ENCODE data around the gene FAM50A.
"Not testable (repeated sequence)": the region's sequence is repeated elsewhere in the genome, so short reads cannot be mapped to it uniquely, and the experiment has no call there.

Gene FAM50A

GRCh38 chrX:154443992-154444754 is at the start of gene FAM50A:
Gene FAM50A, plus strand, starts transcription at chrX:154444141. Its CDS starts 95 bp downstream, at chrX:154444236.
- peak; percentile 52 for DNase-seq (ENCODE audit: low read depth)
- TF ChIP-seq CTCF (conservative IDR thresholded peaks at IDR 0.05; ENCODE audit: low read depth, low read length) = no peak
- H3K4me3 ChIP-seq (ENCODE audit: low read depth, low read length) = peak within 1 kb of the TSS; percentile 64

GRCh38 chrX:154396363-154396762 is 47.6 kb upstream of the FAM50A start:
- not testable (repeated sequence) for H3K4me3 ChIP-seq (ENCODE audit: low read depth, low read length); DNase-seq (ENCODE audit: low read depth)

GRCh38 chrX:154396973-154397887 is 46.7 kb upstream of the FAM50A start:
- peak overlapping the region; percentile 79 for H3K4me3 ChIP-seq (ENCODE audit: low read depth, low read length)
- DNase-seq (ENCODE audit: low read depth) = peak; percentile 53
- no peak for TF ChIP-seq CTCF (conservative IDR thresholded peaks at IDR 0.05; ENCODE audit: low read depth, low read length)

- TF ChIP-seq CTCF (conservative IDR thresholded peaks at IDR 0.05; ENCODE audit: low read depth, low read length) = no peak
- peak; percentile 98 for DNase-seq (ENCODE audit: low read depth)
- H3K4me3 ChIP-seq (ENCODE audit: low read depth, low read length) = peak within 1 kb of the TSS; percentile 79
Observed at GRCh38 chrX:154397888-154398667, 45.9 kb upstream of the FAM50A start, which contains the start of gene RPL10. Gene RPL10, plus strand, starts transcription at chrX:154398377. Its CDS starts 143 bp downstream, at chrX:154398520.

GRCh38 chrX:154398668-154399526 is 45.0 kb upstream of the FAM50A start:
- H3K4me3 ChIP-seq (ENCODE audit: low read depth, low read length) = peak overlapping the region; percentile 79
- peak; percentile 87 for DNase-seq (ENCODE audit: low read depth)
- TF ChIP-seq CTCF (conservative IDR thresholded peaks at IDR 0.05; ENCODE audit: low read depth, low read length) = peak; percentile 76

GRCh38 chrX:154399527-154400368 is 44.2 kb upstream of the FAM50A start:
- no peak for TF ChIP-seq CTCF (conservative IDR thresholded peaks at IDR 0.05; ENCODE audit: low read depth, low read length)
- no peak for DNase-seq (ENCODE audit: low read depth)
- peak overlapping the region; percentile 79 for H3K4me3 ChIP-seq (ENCODE audit: low read depth, low read length)

GRCh38 chrX:154400369-154400817 is 43.5 kb upstream of the FAM50A start:
- not testable (repeated sequence) for DNase-seq (ENCODE audit: low read depth); H3K4me3 ChIP-seq (ENCODE audit: low read depth, low read length)
